GM12878 (cell line): Measurements from ENCODE around the gene HMGB1.

Experiments
- ATF2 ChIP-seq: IDR thresholded peaks from 2 replicates; pipeline ENCODE4 v1.6.1; 2012; ENCODE audit warnings: low read length, inconsistent platforms
- CREB1 ChIP-seq: IDR thresholded peaks from 2 replicates; pipeline ENCODE4 v1.6.1; 2012; ENCODE audit warnings: low read depth, mild to moderate bottlenecking, inconsistent platforms
- CTCF ChIP-seq, 3 experiments: IDR thresholded peaks in 2 of 3; conservative IDR thresholded peaks in 1 of 3; 2 replicates each; pipeline ENCODE4 v1.5.1; 2011; ENCODE audit warnings: low read depth in 3 of 3, low read length in 3 of 3, mild to moderate bottlenecking in 3 of 3, control low read depth in 2 of 3, moderate library complexity in 2 of 3, inconsistent platforms in 1 of 3, mixed read lengths in 1 of 3; ENCODE audit not compliant: control insufficient read depth in 2 of 3, insufficient read depth in 1 of 3; ENCODE audit errors: extremely low read depth in 1 of 3
- JUND ChIP-seq: IDR thresholded peaks from 2 replicates; pipeline ENCODE4 v1.6.1; 2012; ENCODE audit warnings: low read depth, mild to moderate bottlenecking, low read length, improper control_type of control experiment, moderate library complexity
- MYC ChIP-seq: IDR thresholded peaks from 2 replicates; pipeline ENCODE4 v1.6.1; 2011; ENCODE audit warnings: mild to moderate bottlenecking, low read length, moderate library complexity, inconsistent platforms; ENCODE audit not compliant: insufficient read depth, insufficient replicate concordance, insufficient read length, severe bottlenecking
- NFIC ChIP-seq: IDR thresholded peaks from 2 replicates; pipeline ENCODE4 v1.6.1; 2012; ENCODE audit warnings: low read depth, mild to moderate bottlenecking, inconsistent platforms, low read length, moderate library complexity
- SIN3A ChIP-seq: IDR thresholded peaks from 2 replicates; pipeline ENCODE4 v1.6.1; 2012; ENCODE audit warnings: low read depth, low read length, improper control_type of control experiment
- SREBF1 ChIP-seq: IDR thresholded peaks from 2 replicates; pipeline ENCODE4 v1.6.1; 2012; ENCODE audit warnings: mild to moderate bottlenecking, low read length

GRCh38 chr13:30443957-30444404 is 21.8 kb downstream of the HMGB1 start:
- TF ChIP-seq JUND (no peak), CTCF (IDR thresholded peaks at IDR 0.05 in 2 of 3, conservative IDR thresholded peaks at IDR 0.05 in 1 of 3; ENCODE audit: control insufficient read depth in 2 of 3, extremely low read depth in 1 of 3, insufficient read depth in 1 of 3, low read depth in 3 of 3, low read length in 3 of 3) (no peak), CREB1 (no peak), SREBF1 (no peak), NFIC (no peak), ATF2 (no peak; the same call in 1 of the 2 replicates), MYC (no peak), SIN3A (no peak)
